ENCODE results near the gene PROKR1. TPM values are rescaled to one million over a fixed set of nuclear protein-coding genes. Genes with fewer than 3 reads are reported as not detected.

Gene PROKR1
- total RNA-seq, 1 donor from 2014 or later: not detected

- no peak for DNase-seq (ENCODE audit: extremely low read depth, low read depth, low spot score)
Observed at GRCh38 chr2:68695971-68696370, 52.6 kb downstream of the PROKR1 start.

GRCh38 chr2:68696554-68696953 is 53.2 kb downstream of the PROKR1 start:
- DNase-seq (ENCODE audit: extremely low read depth, low read depth, low spot score): no peak

- no peak for DNase-seq (ENCODE audit: extremely low read depth, low read depth, low spot score)
Observed at GRCh38 chr2:68698567-68699377, 55.4 kb downstream of the PROKR1 start.

GRCh38 chr2:68700560-68700959 is 57.2 kb downstream of the PROKR1 start:
- DNase-seq (ENCODE audit: extremely low read depth, low read depth, low spot score): no peak

GRCh38 chr2:68706637-68707036 is 63.3 kb downstream of the PROKR1 start:
- no peak for DNase-seq (ENCODE audit: extremely low read depth, low read depth, low spot score)

Other genes with a start within 250 kb of the PROKR1 start
- gene FBXO48, start 176.3 kb upstream of the PROKR1 start, total RNA-seq: 0.19 and 0.64 TPM in 2 replicates
- 2.4 and 3.3 TPM in 2 replicates for gene APLF, start 176.0 kb upstream of the PROKR1 start, total RNA-seq
- gene ARHGAP25, start 91.2 kb downstream of the PROKR1 start, total RNA-seq: 24.9 and 32.2 TPM in 2 replicates
- gene BMP10, start 227.8 kb downstream of the PROKR1 start, total RNA-seq: not detected in 2 replicates

Data from glomerular endothelial cell (primary cell).